Urinary bladder (tissue), 4 donors: Measurements from ENCODE around the gene KPTN. TPM values are rescaled to one million over a fixed set of nuclear protein-coding genes. Genes with fewer than 3 reads are reported as not detected.

ENCODE experiments used
- DNase-seq: peaks from one replicate; pipeline ENCODE4 v3.0.0-alpha.2; 2015; ENCODE audit errors: extremely low spot score
- H3K27ac ChIP-seq: one replicate; pipeline ENCODE4 v1.5.1; 2013; ENCODE audit warnings: low read depth, mild to moderate bottlenecking, moderate library complexity
- H3K36me3 ChIP-seq: one replicate; pipeline ENCODE4 v1.6.1; 2013; ENCODE audit warnings: mild to moderate bottlenecking, moderate library complexity; ENCODE audit not compliant: insufficient read depth
- H3K4me1 ChIP-seq: one replicate; pipeline ENCODE4 v1.6.1; 2013; ENCODE audit warnings: mild to moderate bottlenecking, moderate library complexity; ENCODE audit not compliant: insufficient read depth
- H3K4me3 ChIP-seq: one replicate; pipeline ENCODE4 v1.5.1; 2013; ENCODE audit warnings: low read depth, low read length
- WGBS: extraction: QIAGEN DNeasy Blood & Tissue Kit; methylation state at CpG from one replicate; pipeline ENCODE4 v1.1.7; 2013; 5-methylcytosine and 5-hydroxymethylcytosine counted together
- polyA plus RNA-seq: library from polyadenylated mRNA; stranded (reverse); fragments of 200-250 nt; gene quantifications from one replicate; pipeline ENCODE4 v1.2.3, GENCODE V29; 2013
- total RNA-seq: library from RNA; depleted of rRNA; stranded (reverse); fragments of >200 nt; gene quantifications from one replicate; pipeline ENCODE4 v1.2.3, GENCODE V29; 2014
- donor health status: healthy with polysubstance abuse.
- donor health status: healthy.

Gene KPTN
- 3.0 TPM for total RNA-seq
- 10.2 TPM for polyA plus RNA-seq

- WGBS, result 2% methylated on average over 57 of the region's 57 CpGs
- H3K27ac ChIP-seq, result peak within 1 kb of the TSS; percentile 90
- peak within 1 kb of the TSS; percentile 64 for H3K4me3 ChIP-seq
- no peaks in the 10 kb centered on the region for H3K36me3 ChIP-seq
- DNase-seq, result peak; percentile 72
- no peaks in the 10 kb centered on the region for H3K4me1 ChIP-seq
Observed at GRCh38 chr19:47483800-47484690, at the start of gene KPTN. KPTN (minus strand) TSS chr19:47484219; CDS start chr19:47484160, 59 bp downstream.

- no peak overlapping the region for H3K4me3 ChIP-seq
- WGBS, result 45% methylated on average over 14 of the region's 14 CpGs
Observed at GRCh38 chr19:47531640-47532387, 47.8 kb upstream of the KPTN start.

GRCh38 chr19:47529018-47529742 is 45.2 kb upstream of the KPTN start:
- no peak for DNase-seq
- H3K36me3 ChIP-seq, result no peaks in the 10 kb centered on the region
- no peak overlapping the region for H3K27ac ChIP-seq
- no peaks in the 10 kb centered on the region for H3K4me1 ChIP-seq
- 79% methylated on average over 16 of the region's 16 CpGs for WGBS
- no peak overlapping the region for H3K4me3 ChIP-seq

More at GRCh38 chr19:47531640-47532387, 47.8 kb upstream of the KPTN start:
- no peaks in the 10 kb centered on the region for H3K36me3 ChIP-seq
- H3K4me1 ChIP-seq, result no peaks in the 10 kb centered on the region
- H3K27ac ChIP-seq, result no peak overlapping the region
- no peak for DNase-seq

GRCh38 chr19:47526798-47527197 is 42.8 kb upstream of the KPTN start:
- H3K36me3 ChIP-seq, result no peaks in the 10 kb centered on the region
- no peak for DNase-seq
- no peak overlapping the region for H3K4me3 ChIP-seq
- H3K27ac ChIP-seq, result no peak overlapping the region
- 83% methylated on average over 3 of the region's 3 CpGs for WGBS
- H3K4me1 ChIP-seq, result no peaks in the 10 kb centered on the region

- Histone ChIP-seq H3K27ac (no peak overlapping the region), H3K4me1 (no peaks in the 10 kb centered on the region), H3K36me3 (no peaks in the 10 kb centered on the region), H3K4me3 (no peak overlapping the region)
- WGBS, result 21% methylated on average over 7 of the region's 7 CpGs
- DNase-seq, result no peak
Observed at GRCh38 chr19:47523473-47523872, 39.5 kb upstream of the KPTN start.

GRCh38 chr19:47521473-47522180 is 37.6 kb upstream of the KPTN start:
- H3K4me3 ChIP-seq, result no peak overlapping the region

GRCh38 chr19:47520839-47521238 is 36.8 kb upstream of the KPTN start:
- H3K36me3 ChIP-seq, result no peaks in the 10 kb centered on the region
- no peaks in the 10 kb centered on the region for H3K4me1 ChIP-seq
- H3K4me3 ChIP-seq, result no peak overlapping the region
- no peak overlapping the region for H3K27ac ChIP-seq
- WGBS, result 68% methylated on average over 6 of the region's 6 CpGs
- DNase-seq, result no peak

More at GRCh38 chr19:47521473-47522180, 37.6 kb upstream of the KPTN start:
- H3K4me1 ChIP-seq, result no peaks in the 10 kb centered on the region
- H3K36me3 ChIP-seq, result no peaks in the 10 kb centered on the region
- 61% methylated on average over 20 of the region's 20 CpGs for WGBS
- H3K27ac ChIP-seq, result no peak overlapping the region
- no peak for DNase-seq

GRCh38 chr19:47520343-47520806 is 36.4 kb upstream of the KPTN start:
- no peak for DNase-seq
- no peaks in the 10 kb centered on the region for H3K36me3 ChIP-seq
- H3K27ac ChIP-seq, result no peak overlapping the region
- H3K4me3 ChIP-seq, result no peak overlapping the region
- 73% methylated on average over 10 of the region's 10 CpGs for WGBS
- H3K4me1 ChIP-seq, result no peaks in the 10 kb centered on the region

GRCh38 chr19:47518854-47519253 is 34.8 kb upstream of the KPTN start:
- DNase-seq, result no peak
- Histone ChIP-seq H3K4me1 (no peaks in the 10 kb centered on the region), H3K36me3 (no peaks in the 10 kb centered on the region), H3K4me3 (no peak overlapping the region), H3K27ac (no peak overlapping the region)
- 80% methylated on average over 9 of the region's 9 CpGs for WGBS

GRCh38 chr19:47518139-47518538 is 34.1 kb upstream of the KPTN start:
- no peak for DNase-seq
- Histone ChIP-seq H3K27ac (no peak overlapping the region), H3K36me3 (no peaks in the 10 kb centered on the region), H3K4me1 (no peaks in the 10 kb centered on the region), H3K4me3 (no peak overlapping the region)
- 73% methylated on average over 4 of the region's 4 CpGs for WGBS

- under 1% methylated on average over 78 of the region's 78 CpGs for WGBS
- no peaks in the 10 kb centered on the region for H3K4me1 ChIP-seq
- H3K4me3 ChIP-seq, result peak within 1 kb of the TSS; percentile 80
- peak within 1 kb of the TSS; percentile 82 for H3K27ac ChIP-seq
- DNase-seq, result peak; percentile 99
- no peaks in the 10 kb centered on the region for H3K36me3 ChIP-seq
Observed at GRCh38 chr19:47514869-47515588, 31.0 kb upstream of the KPTN start, which contains the start of gene NAPA. NAPA (minus strand) TSS chr19:47515063; CDS start chr19:47514940, 123 bp downstream.

GRCh38 chr19:47514151-47514868 is 30.3 kb upstream of the KPTN start:
- no peak for DNase-seq
- peak overlapping the region; percentile 80 for H3K4me3 ChIP-seq
- 3% methylated on average over 40 of the region's 40 CpGs for WGBS
- H3K27ac ChIP-seq, result peak overlapping the region; percentile 82
- H3K36me3 ChIP-seq, result no peaks in the 10 kb centered on the region
- no peaks in the 10 kb centered on the region for H3K4me1 ChIP-seq
